ENCODE results near the gene KIF16B. TPM values are rescaled to one million over a fixed set of nuclear protein-coding genes. Genes with fewer than 3 reads are reported as not detected.
"Not testable (repeated sequence)": the region's sequence is repeated elsewhere in the genome, so short reads cannot be mapped to it uniquely, and the experiment has no call there.

Gene KIF16B
- total RNA-seq, 6 experiments from 2014 or later = 0.31 to 3.4 (median 3.2) TPM

GRCh38 chr20:16526433-16527380 is 46.5 kb downstream of the KIF16B start:
- no peak overlapping the region for H3K27ac Mint-ChIP-seq
- DNase-seq = no peak
- no peaks in the 10 kb centered on the region; the same call in 1 of the 2 replicates for H3K4me1 Mint-ChIP-seq (ENCODE audit: low read depth)
- no peak overlapping the region for H3K4me3 Mint-ChIP-seq
- no peaks in the 10 kb centered on the region; the same call in 1 of the 2 replicates for H3K36me3 Mint-ChIP-seq (ENCODE audit: low read depth)
- H3K27me3 Mint-ChIP-seq (ENCODE audit: insufficient read depth) = no peaks in the 10 kb centered on the region
- H3K9me3 Mint-ChIP-seq = peaks cover 43% of the 10 kb centered on the region
- TF ChIP-seq CTCF (IDR thresholded peaks at IDR 0.05) = no peak

DNA sequence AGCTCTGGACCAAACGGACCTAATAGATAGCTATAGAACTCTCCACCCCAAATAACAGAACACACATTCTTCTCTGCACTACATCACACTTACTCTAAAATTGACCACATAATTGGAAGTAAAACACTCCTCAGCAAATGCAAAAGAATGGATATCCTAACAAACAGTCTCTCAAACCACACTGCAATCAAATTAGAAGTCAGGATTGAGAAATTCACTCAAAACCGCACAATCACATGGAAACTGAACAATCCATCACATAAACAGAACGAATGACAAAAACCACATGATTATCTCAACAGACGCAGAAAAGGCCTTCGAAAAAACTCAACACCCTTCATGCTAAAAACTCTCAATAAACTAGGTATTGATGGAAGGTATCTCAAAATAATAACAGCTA is 50.6 kb downstream of the KIF16B start:
- not testable (repeated sequence) for H3K4me1 Mint-ChIP-seq (ENCODE audit: low read depth)
- H3K9me3 Mint-ChIP-seq = peaks cover 53% of the 10 kb centered on the region

GRCh38 chr20:16520154-16520553 is 53.1 kb downstream of the KIF16B start:
- peaks cover 40% of the 10 kb centered on the region for H3K9me3 Mint-ChIP-seq
- no peak overlapping the region for H3K4me3 Mint-ChIP-seq
- no peak for DNase-seq
- H3K27me3 Mint-ChIP-seq (ENCODE audit: insufficient read depth) = no peaks in the 10 kb centered on the region
- H3K27ac Mint-ChIP-seq = no peak overlapping the region
- no peaks in the 10 kb centered on the region for H3K4me1 Mint-ChIP-seq (ENCODE audit: low read depth)
- no peak for TF ChIP-seq CTCF (IDR thresholded peaks at IDR 0.05)
- no peaks in the 10 kb centered on the region; the same call in 1 of the 2 replicates for H3K36me3 Mint-ChIP-seq (ENCODE audit: low read depth)

More for the DNA sequence above, 50.6 kb downstream of the KIF16B start:
- H3K4me3 Mint-ChIP-seq; H3K27ac Mint-ChIP-seq; DNase-seq; H3K27me3 Mint-ChIP-seq (ENCODE audit: insufficient read depth); H3K36me3 Mint-ChIP-seq (ENCODE audit: low read depth): not testable (repeated sequence)

DNA sequence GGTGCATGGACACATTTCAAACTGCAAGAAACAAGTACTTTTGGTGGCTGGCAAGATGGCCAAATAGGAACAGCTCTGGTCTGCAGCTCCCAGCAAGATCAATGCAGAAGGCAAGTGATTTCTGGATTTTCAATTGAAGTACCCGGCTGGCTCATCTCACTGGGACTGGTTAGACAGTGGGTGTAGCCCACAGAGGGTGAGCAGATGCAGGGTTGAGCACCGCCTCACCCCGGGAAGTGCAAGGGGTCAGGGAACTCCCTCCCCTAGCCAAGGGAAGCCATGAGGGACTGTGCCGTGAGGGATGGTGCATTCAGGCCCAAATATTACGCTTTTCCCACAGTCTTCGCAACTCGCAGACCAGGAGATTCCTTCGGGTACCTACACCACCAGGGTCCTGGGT is 53.6 kb downstream of the KIF16B start:
- peaks cover 36% of the 10 kb centered on the region for H3K9me3 Mint-ChIP-seq
- not testable (repeated sequence) for H3K4me3 Mint-ChIP-seq; H3K36me3 Mint-ChIP-seq (ENCODE audit: low read depth); H3K4me1 Mint-ChIP-seq (ENCODE audit: low read depth); H3K27me3 Mint-ChIP-seq (ENCODE audit: insufficient read depth); DNase-seq; H3K27ac Mint-ChIP-seq

DNA sequence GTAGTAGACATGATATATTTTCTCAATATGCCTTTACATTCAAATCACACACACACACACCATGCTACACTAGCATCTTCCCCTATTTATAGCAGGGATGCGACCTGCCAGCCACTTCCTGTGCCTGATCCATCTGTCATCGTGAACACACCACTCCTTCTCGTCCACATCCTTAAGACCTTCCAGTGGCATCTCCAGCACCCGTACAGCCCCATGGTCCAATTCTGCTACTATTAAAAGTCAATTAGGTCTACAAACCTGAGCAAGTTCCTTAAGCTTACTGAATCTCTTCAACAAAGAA is 54.5 kb downstream of the KIF16B start:
- Mint-ChIP-seq H3K4me1 (ENCODE audit: low read depth) (no peaks in the 10 kb centered on the region), H3K9me3 (peaks cover 32% of the 10 kb centered on the region), H3K36me3 (ENCODE audit: low read depth) (no peaks in the 10 kb centered on the region; the same call in 1 of the 2 replicates), H3K27ac (no peak overlapping the region), H3K27me3 (ENCODE audit: insufficient read depth) (no peaks in the 10 kb centered on the region), H3K4me3 (no peak overlapping the region)
- TF ChIP-seq CTCF (IDR thresholded peaks at IDR 0.05) = no peak
- no peak for DNase-seq

DNA sequence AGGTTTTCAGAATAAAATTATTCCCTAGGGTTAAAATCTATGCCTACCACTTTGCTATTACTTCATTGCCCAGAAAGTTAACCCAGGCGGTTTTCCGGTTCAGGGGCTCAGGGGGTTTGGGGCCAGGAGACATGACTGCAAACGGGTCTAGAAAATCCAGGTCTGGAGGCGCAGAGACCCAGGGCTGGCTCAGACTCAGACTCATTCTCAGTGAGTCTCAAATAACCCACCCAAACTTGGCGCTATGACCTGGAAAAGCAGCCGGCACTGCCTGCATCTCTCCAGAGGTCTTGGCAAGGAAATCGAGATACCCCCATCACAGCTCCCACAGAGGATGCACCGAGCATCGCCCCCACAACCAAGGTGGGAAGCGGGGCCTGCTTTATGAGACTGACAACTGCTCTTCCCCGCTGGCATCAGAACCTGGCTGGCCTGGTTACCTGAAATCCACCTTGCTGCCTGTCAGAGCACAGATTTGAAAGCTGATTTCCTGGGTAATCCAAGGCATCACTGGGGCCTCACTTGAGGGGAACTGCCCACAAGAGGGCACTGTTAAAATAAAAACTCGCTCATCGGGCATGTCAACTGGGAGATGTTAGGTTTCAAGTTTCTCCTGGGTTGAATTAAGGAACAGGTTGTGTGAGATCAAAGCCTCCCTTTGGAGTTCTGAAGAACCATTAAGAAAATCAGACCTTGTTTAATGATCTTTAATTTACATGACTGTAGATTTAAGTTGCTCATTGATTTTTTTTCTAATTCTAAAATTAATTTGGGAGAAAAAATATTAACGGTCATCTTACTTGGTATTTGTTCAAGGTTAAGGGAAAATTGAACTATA is 55.1 kb downstream of the KIF16B start:
- Mint-ChIP-seq H3K27me3 (ENCODE audit: insufficient read depth) (no peaks in the 10 kb centered on the region), H3K4me1 (ENCODE audit: low read depth) (no peaks in the 10 kb centered on the region), H3K4me3 (no peak overlapping the region), H3K27ac (no peak overlapping the region), H3K36me3 (ENCODE audit: low read depth) (no peaks in the 10 kb centered on the region; the same call in 1 of the 2 replicates), H3K9me3 (peaks cover 37% of the 10 kb centered on the region)
- peak; percentile 59 for TF ChIP-seq CTCF (IDR thresholded peaks at IDR 0.05)
- no peak for DNase-seq
